K562 (cell line): ENCODE data around the gene BMP8B. TPM values are rescaled to one million over a fixed set of nuclear protein-coding genes. Genes with fewer than 3 reads are reported as not detected.
A peak's percentile ranks its signal among the peaks of the same experiment; 100 is the strongest.

Source experiments
- ATAC-seq: fragments of 200-7000 bp; cut with Tn5 transposase; 3 replicates; pipeline ENCODE4 v1.9.1; 2020; ENCODE audit warnings: moderate library complexity
- BruUV-seq: library from RNA; stranded (reverse); fragments of 400-500 nt; replicated peaks from 2 replicates; lab custom pipeline; 2021; lab: Mats Ljungman, UMichigan
- CTCF ChIA-PET: fragments of 300-600 bp; formaldehyde crosslinking; extraction: SDS; loops from one replicate; lab custom pipeline; 2021; ENCODE audit warnings: low intra/inter-chr PET ratio; lab: Yijun Ruan, JAX
- POLR2A ChIA-PET: fragments of 300-600, 350-650 bp; sonication (Branson Sonifier 250); formaldehyde crosslinking; extraction: SDS; loops from one replicate; lab custom pipeline; 2021; ENCODE audit warnings: antibody characterized with exemption, inconsistent platforms; lab: Yijun Ruan, JAX
- DNase-seq, 4 experiments: peaks; one replicate each; pipeline versions ENCODE4 v3.0.0 to v3.0.0-alpha.2; 2011 to 2018; ENCODE audit warnings: low spot score in 3 of 4, mixed read lengths in 3 of 4; ENCODE audit errors: extremely low read depth in 1 of 4
- FAIRE-seq: peaks from 2 replicates; lab custom pipeline; 2011; peaks lifted over from hg19 to GRCh38; lab: Jason Lieb, UNC
- H2AFZ ChIP-seq: 2 replicates; pipeline ENCODE4 v1.6.0; 2011; ENCODE audit warnings: low read depth, low read length, control low read depth, inconsistent platforms
- H3K27ac ChIP-seq: fragments of 200-600 bp; 3 replicates; pipeline ENCODE4 v1.8.0; 2011; ENCODE audit warnings: low read depth, mild to moderate bottlenecking, control low read depth, inconsistent platforms, low read length, moderate library complexity, mixed read lengths; ENCODE audit errors: extremely low read depth
- H3K27me3 ChIP-seq, 2 experiments: fragments of 300-600 bp in 1 of 2; 2 replicates in 1 of 2; 3 replicates in 1 of 2; pipeline versions ENCODE4 v1.6.0 to v1.8.0; 2011; ENCODE audit warnings: inconsistent platforms in 2 of 2, low read length in 2 of 2, mild to moderate bottlenecking in 1 of 2, mixed read lengths in 1 of 2, moderate library complexity in 1 of 2; ENCODE audit not compliant: control insufficient read depth in 2 of 2, insufficient read depth in 2 of 2
- H3K36me3 ChIP-seq: fragments of 300-600 bp; 3 replicates; pipeline ENCODE4 v1.8.0; 2011; ENCODE audit warnings: mild to moderate bottlenecking, low read length, inconsistent platforms; ENCODE audit not compliant: control insufficient read depth, insufficient read depth
- H3K4me1 ChIP-seq, 2 experiments: fragments of 200-600 bp in 1 of 2; replicated peaks in 1 of 2; 2 replicates in 1 of 2; 3 replicates in 1 of 2; pipeline versions ENCODE4 v1.5.1 to v1.8.0; 2011; ENCODE audit warnings: inconsistent platforms in 2 of 2, low read length in 2 of 2, mild to moderate bottlenecking in 1 of 2, mixed read lengths in 1 of 2, moderate library complexity in 1 of 2; ENCODE audit not compliant: control insufficient read depth in 2 of 2, insufficient read depth in 2 of 2
- H3K4me2 ChIP-seq: 2 replicates; pipeline ENCODE4 v1.6.1; 2011; ENCODE audit warnings: low read length, control low read depth, inconsistent platforms, mixed read lengths; ENCODE audit not compliant: insufficient read depth
- H3K4me3 ChIP-seq: fragments of 200-600 bp; sonication (generic), shearing (Covaris generic); 2 replicates; pipeline ENCODE4 v1.5.1; 2016; ENCODE audit warnings: control low read depth, inconsistent platforms
- H3K79me2 ChIP-seq: fragments of 200-600 bp; 3 replicates; pipeline ENCODE4 v1.8.0; 2011; ENCODE audit warnings: low read length, inconsistent platforms; ENCODE audit not compliant: control insufficient read depth, insufficient read depth
- H3K9ac ChIP-seq, 2 experiments: 2 replicates each; pipeline versions ENCODE4 v1.6.0 to v1.6.1; 2011; ENCODE audit warnings: low read depth in 2 of 2, low read length in 2 of 2, control low read depth in 1 of 2, inconsistent platforms in 1 of 2, mild to moderate bottlenecking in 1 of 2, mixed read lengths in 1 of 2; ENCODE audit not compliant: insufficient read depth in 1 of 2
- H3K9me1 ChIP-seq: one replicate; pipeline ENCODE4 v1.6.0; 2011; ENCODE audit warnings: inconsistent platforms, mild to moderate bottlenecking, low read length, moderate library complexity; ENCODE audit not compliant: control insufficient read depth, insufficient read depth
- H3K9me3 ChIP-seq: replicated peaks from 2 replicates; pipeline ENCODE4 v1.5.1; 2011; ENCODE audit warnings: low read depth, low read length, inconsistent platforms; ENCODE audit not compliant: control insufficient read depth, insufficient read depth
- H4K20me1 ChIP-seq: replicated peaks from 2 replicates; pipeline ENCODE4 v1.6.1; 2011; ENCODE audit warnings: low read length, inconsistent platforms, mixed read lengths; ENCODE audit not compliant: control insufficient read depth, insufficient read depth
- CREM ChIP-seq: IDR thresholded peaks from 2 replicates; pipeline ENCODE4 v1.6.1; 2014; ENCODE audit warnings: antibody characterized with exemption, low read depth
- HSF4 ChIP-seq: fragments of 250-450 bp; sonication (Bioruptor Pico); IDR thresholded peaks from 2 replicates; pipeline ENCODE4 v2.1.2; 2022; ENCODE audit warnings: mild to moderate bottlenecking, moderate library complexity, borderline replicate concordance
- MED1 ChIP-seq: sonication (generic); formaldehyde crosslinking; IDR thresholded peaks from 2 replicates; pipeline ENCODE4 v1.8.1; 2023; ENCODE audit warnings: missing genetic modification reagents, borderline replicate concordance
- MTA3 ChIP-seq: fragments of 450-650 bp; formaldehyde crosslinking; IDR thresholded peaks from 2 replicates; pipeline ENCODE4 v1.6.1; 2017; ENCODE audit warnings: mild to moderate bottlenecking, borderline replicate concordance
- NR3C1 ChIP-seq: sonication (generic); formaldehyde crosslinking; IDR thresholded peaks from 2 replicates; pipeline ENCODE4 v1.8.1; 2022; ENCODE audit warnings: missing genetic modification reagents
- POLR2H ChIP-seq: IDR thresholded peaks from 2 replicates; pipeline ENCODE4 v1.6.1; 2016; ENCODE audit warnings: missing genetic modification characterization, low read depth, mild to moderate bottlenecking, control low read depth, missing compliant biosample characterization, moderate library complexity
- ZNF184 ChIP-seq: sonication (generic); formaldehyde crosslinking; IDR thresholded peaks from 2 replicates; pipeline ENCODE4 v1.5.0; 2020; ENCODE audit warnings: missing genetic modification reagents
- ZNF57 ChIP-seq: fragments of 450-650 bp; formaldehyde crosslinking; IDR thresholded peaks from 2 replicates; pipeline ENCODE4 v1.4.0; 2020; ENCODE audit warnings: mild to moderate bottlenecking, moderate library complexity
- WGBS: fragments of 100-300 bp; shearing (Covaris generic); methylation state at CpG from one replicate; pipeline ENCODE4 v1.1.6; 2016; ENCODE audit warnings: low coverage, mixed read lengths; ENCODE audit not compliant: insufficient coverage; ENCODE audit errors: missing lambda C conversion rate; 5-methylcytosine and 5-hydroxymethylcytosine counted together
- in situ Hi-C: fragments of 300-500 bp; cut with MboI; formaldehyde crosslinking; loops from 4 replicates; pipeline ENCODE4 v1.15.0; 2018; ENCODE audit warnings: inconsistent platforms, mixed read lengths
- intact Hi-C: fragments of 100-400 bp; cut with micrococcal nuclease; formaldehyde crosslinking; loops from 2 replicates; pipeline ENCODE4 v1.14.2; 2022
- polyA plus RNA-seq, 8 experiments: library from polyadenylated mRNA; depleted of rRNA in 4 of 8; stranded (reverse) in 5 of 8; unstranded in 3 of 8; fragments of >200 nt; fragmentation: Nextera tagmentation in 2 of 8; fragmentation: Illumina TruSeq in 1 of 8; extraction: Ambion mirVana in 2 of 8; extraction: Trizol in 1 of 8; gene quantifications; 2 replicates each; pipeline versions ENCODE4 v1.2.1 to v1.2.3, GENCODE V29; 2011 to 2014; ENCODE audit warnings: inconsistent platforms in 1 of 8, missing spikeins in 1 of 8
- total RNA-seq, 7 experiments: library from RNA; depleted of rRNA in 6 of 7; stranded (reverse); fragments of >200 nt in 6 of 7; fragmentation: Illumina TruSeq in 2 of 7; extraction: Trizol in 2 of 7; gene quantifications; 2 replicates each; pipeline versions ENCODE4 v1.2.1 to v1.2.3, GENCODE V29; 2011 to 2021; ENCODE audit warnings: low replicate concordance in 1 of 7
- TF ChIP-seq, protein P1 (sequence below): fragments of 250-450 bp; sonication (Bioruptor Pico); IDR thresholded peaks from 2 replicates; pipeline ENCODE4 v1.9.0; 2021; ENCODE audit warnings: mild to moderate bottlenecking, inconsistent platforms
- TF ChIP-seq, protein P2 (sequence below): sonication (generic); formaldehyde crosslinking; IDR thresholded peaks from 2 replicates; pipeline ENCODE4 v1.8.1; 2022; ENCODE audit warnings: missing genetic modification reagents
- TF ChIP-seq, protein P3 (sequence below): fragments of 450-650 bp; formaldehyde crosslinking; IDR thresholded peaks from 2 replicates; pipeline ENCODE4 v1.4.0; 2020; ENCODE audit warnings: mild to moderate bottlenecking

The BMP8B gene
- total and polyA plus RNA-seq, 9 of the 15 experiments (the other 6 are each of a cell fraction or from before 2014, with no cell fraction given), result 0.03 to 0.33 (median 0.14) TPM

DNA sequence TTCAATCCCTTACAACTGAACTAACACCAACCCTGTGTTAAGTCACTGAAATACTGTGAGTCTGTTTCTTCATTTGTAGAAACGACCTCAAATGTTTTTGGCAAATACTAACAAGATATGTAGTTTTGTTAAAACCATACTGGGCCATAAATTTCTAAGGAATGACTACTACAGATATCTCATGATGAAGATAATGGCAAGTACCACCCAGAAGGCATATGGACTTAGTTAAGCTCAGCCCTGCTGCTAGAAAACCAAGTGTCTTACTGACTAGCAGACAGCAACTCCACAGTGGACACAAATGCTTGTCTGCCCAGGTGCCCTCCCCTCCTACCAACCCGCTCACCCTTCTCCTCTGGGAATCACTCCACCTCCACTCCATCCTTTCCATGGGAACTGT lies 44.5 kb upstream of the BMP8B start:
- POLR2A ChIA-PET, result interaction anchor here (0.6 to 3.2 kb wide), 7 partner anchors 12 to 874 kb away, joined by 3 to 15 read pairs (median 4); partner anchors contain the start of genes BMP8B and MYCL

DNA sequence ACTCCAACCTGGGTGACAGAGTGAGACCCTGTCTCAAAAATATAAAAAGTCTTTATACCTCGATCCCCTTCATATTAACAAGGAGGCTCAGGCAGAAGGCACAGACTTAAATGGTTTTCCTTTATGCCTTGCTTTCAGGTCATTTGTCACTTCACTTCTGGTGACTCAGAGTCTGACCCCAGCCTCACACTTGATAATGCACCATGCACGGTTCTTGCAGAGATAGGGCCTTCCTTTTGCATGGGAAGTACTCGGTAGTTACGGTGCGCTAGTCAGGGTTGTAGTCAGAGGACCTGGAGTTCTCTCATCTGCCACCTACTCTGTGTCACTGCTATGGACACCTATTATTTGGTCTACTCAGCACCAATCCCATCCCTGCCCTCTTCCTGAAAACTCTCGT lies 43.6 kb upstream of the BMP8B start:
- 8% methylated on average over 6 of the region's 6 CpGs for WGBS
- CTCF ChIA-PET, result no interaction called here
- peak; percentile 82 for FAIRE-seq
- TF ChIP-seq HSF4 (CRISPR knock-in tag) (no peak), MTA3 (peak; percentile 37; the same call in 1 of the 2 replicates), MED1 (CRISPR knock-in tag) (no peak), NR3C1 (CRISPR knock-in tag) (no peak), ZNF184 (no peak), CREM (peak; percentile 49; the same call in 1 of the 2 replicates)
- TF ChIP-seq, protein P1, sequence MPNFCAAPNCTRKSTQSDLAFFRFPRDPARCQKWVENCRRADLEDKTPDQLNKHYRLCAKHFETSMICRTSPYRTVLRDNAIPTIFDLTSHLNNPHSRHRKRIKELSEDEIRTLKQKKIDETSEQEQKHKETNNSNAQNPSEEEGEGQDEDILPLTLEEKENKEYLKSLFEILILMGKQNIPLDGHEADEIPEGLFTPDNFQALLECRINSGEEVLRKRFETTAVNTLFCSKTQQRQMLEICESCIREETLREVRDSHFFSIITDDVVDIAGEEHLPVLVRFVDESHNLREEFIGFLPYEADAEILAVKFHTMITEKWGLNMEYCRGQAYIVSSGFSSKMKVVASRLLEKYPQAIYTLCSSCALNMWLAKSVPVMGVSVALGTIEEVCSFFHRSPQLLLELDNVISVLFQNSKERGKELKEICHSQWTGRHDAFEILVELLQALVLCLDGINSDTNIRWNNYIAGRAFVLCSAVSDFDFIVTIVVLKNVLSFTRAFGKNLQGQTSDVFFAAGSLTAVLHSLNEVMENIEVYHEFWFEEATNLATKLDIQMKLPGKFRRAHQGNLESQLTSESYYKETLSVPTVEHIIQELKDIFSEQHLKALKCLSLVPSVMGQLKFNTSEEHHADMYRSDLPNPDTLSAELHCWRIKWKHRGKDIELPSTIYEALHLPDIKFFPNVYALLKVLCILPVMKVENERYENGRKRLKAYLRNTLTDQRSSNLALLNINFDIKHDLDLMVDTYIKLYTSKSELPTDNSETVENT, result no peak
- TF ChIP-seq, protein P2, sequence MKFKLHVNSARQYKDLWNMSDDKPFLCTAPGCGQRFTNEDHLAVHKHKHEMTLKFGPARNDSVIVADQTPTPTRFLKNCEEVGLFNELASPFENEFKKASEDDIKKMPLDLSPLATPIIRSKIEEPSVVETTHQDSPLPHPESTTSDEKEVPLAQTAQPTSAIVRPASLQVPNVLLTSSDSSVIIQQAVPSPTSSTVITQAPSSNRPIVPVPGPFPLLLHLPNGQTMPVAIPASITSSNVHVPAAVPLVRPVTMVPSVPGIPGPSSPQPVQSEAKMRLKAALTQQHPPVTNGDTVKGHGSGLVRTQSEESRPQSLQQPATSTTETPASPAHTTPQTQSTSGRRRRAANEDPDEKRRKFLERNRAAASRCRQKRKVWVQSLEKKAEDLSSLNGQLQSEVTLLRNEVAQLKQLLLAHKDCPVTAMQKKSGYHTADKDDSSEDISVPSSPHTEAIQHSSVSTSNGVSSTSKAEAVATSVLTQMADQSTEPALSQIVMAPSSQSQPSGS (CRISPR knock-in tag), result no peak

More for the DNA sequence above, 44.5 kb upstream of the BMP8B start:
- Histone ChIP-seq H3K9ac (peak overlapping the region in 1 of 2 experiments; percentile 1; a peak in 1 of 4 replicates), H3K9me1 (no peaks in the 10 kb centered on the region), H3K4me3 (no peak overlapping the region), H2AFZ (no peak overlapping the region), H3K27me3 (no peaks in the 10 kb centered on the region), H3K4me1 (peaks cover 11 to 33% of the 10 kb centered on the region in 2 experiments), H3K27ac (no peak overlapping the region), H3K9me3 (no peaks in the 10 kb centered on the region), H3K36me3 (peaks cover 21% of the 10 kb centered on the region), H3K79me2 (no peaks in the 10 kb centered on the region), H3K4me2 (no peak overlapping the region), H4K20me1 (no peaks in the 10 kb centered on the region)
- peak; percentile 10; the same call in 2 of the 3 replicates for ATAC-seq
- WGBS, result 51% methylated on average over 2 of the region's 2 CpGs
- no peak for DNase-seq
- CTCF ChIA-PET, result no interaction called here
- in situ Hi-C loops, result no loop called here
- no peak for FAIRE-seq
- no TSS peak for BruUV-seq
- TF ChIP-seq POLR2H (tag), result 0 out of 2 replicates have a peak, but pooled peaks have one; percentile 46
- TF ChIP-seq ZNF57 (CRISPR knock-in tag), result no peak
- TF ChIP-seq, protein P3, sequence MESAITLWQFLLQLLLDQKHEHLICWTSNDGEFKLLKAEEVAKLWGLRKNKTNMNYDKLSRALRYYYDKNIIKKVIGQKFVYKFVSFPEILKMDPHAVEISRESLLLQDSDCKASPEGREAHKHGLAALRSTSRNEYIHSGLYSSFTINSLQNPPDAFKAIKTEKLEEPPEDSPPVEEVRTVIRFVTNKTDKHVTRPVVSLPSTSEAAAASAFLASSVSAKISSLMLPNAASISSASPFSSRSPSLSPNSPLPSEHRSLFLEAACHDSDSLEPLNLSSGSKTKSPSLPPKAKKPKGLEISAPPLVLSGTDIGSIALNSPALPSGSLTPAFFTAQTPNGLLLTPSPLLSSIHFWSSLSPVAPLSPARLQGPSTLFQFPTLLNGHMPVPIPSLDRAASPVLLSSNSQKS, result 0 out of 2 replicates have a peak, but pooled peaks have one; percentile 42
- intact Hi-C loops, result loop anchor here (5.0 kb wide), 1 partner anchor 64 kb away; no protein-coding TSS in a partner anchor

More for the DNA sequence above, 43.6 kb upstream of the BMP8B start:
- peak; percentile 86 for ATAC-seq
- Histone ChIP-seq H2AFZ (no peak overlapping the region), H3K79me2 (no peaks in the 10 kb centered on the region), H3K4me2 (peak overlapping the region; percentile 15; the same call in 1 of the 2 replicates), H3K27ac (no peak overlapping the region), H4K20me1 (no peaks in the 10 kb centered on the region), H3K27me3 (no peaks in the 10 kb centered on the region), H3K9ac (no peak overlapping the region; a peak in 1 of 4 replicates), H3K9me3 (no peaks in the 10 kb centered on the region), H3K4me1 (peaks cover 11 to 33% of the 10 kb centered on the region in 2 experiments), H3K36me3 (peaks cover 13% of the 10 kb centered on the region), H3K4me3 (no peak overlapping the region), H3K9me1 (no peaks in the 10 kb centered on the region)
- DNase-seq, result peak in 3 of 4 experiments; percentile 28 to 79 (median 58)
- POLR2A ChIA-PET, result interaction anchor here (0.9 to 3.2 kb wide), 4 partner anchors 12 to 66 kb away, joined by 3 to 15 read pairs (median 4); no protein-coding TSS in a partner anchor
- no TSS peak for BruUV-seq
- in situ Hi-C loops, result no loop called here
- intact Hi-C loops, result loop anchor here (5.0 kb wide), 1 partner anchor 65 kb away; no protein-coding TSS in a partner anchor
